Ishikawa (cell line): ENCODE results near the gene ERG.

Source experiments
- CREB1 ChIP-seq: IDR thresholded peaks from 2 replicates; pipeline ENCODE4 v1.6.1; 2012; ENCODE audit warnings: low read depth
- EP300 ChIP-seq: IDR thresholded peaks from 2 replicates; pipeline ENCODE4 v1.6.1; 2012; ENCODE audit warnings: borderline replicate concordance
- RAD21 ChIP-seq: IDR thresholded peaks from 2 replicates; pipeline ENCODE4 v1.6.1; 2012; ENCODE audit warnings: low read depth
- TAF1 ChIP-seq: IDR thresholded peaks from 2 replicates; pipeline ENCODE4 v1.6.1; 2012; ENCODE audit warnings: low read depth, mild to moderate bottlenecking
- TF ChIP-seq, protein P1 (sequence below): IDR thresholded peaks from 2 replicates; pipeline ENCODE4 v1.6.1; 2012; ENCODE audit warnings: low read depth, mild to moderate bottlenecking
- TF ChIP-seq, protein P2 (sequence below): IDR thresholded peaks from 2 replicates; pipeline ENCODE4 v1.6.1; 2012

DNA sequence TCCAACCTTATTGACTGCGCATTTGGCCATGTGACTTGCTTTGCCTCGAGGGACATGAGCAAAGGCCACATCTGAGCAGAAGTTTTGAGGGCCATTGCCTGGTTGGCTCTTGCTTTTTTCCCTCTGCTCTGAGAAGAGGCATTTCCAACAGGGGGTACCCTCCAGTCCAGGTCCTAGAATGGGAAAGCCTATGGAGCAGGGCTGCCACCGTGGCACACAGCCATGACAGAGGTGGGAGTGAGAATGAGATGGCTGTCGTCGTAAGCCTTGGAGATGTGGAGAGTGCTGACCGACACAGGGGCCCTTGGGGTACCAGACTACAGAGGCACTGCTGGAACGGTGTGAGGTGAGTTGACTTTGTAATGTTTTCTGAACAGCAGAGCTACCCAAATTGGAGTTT, 138.4 kb downstream of the ERG start:
- no peak for TF ChIP-seq EP300
- TF ChIP-seq, protein P1, sequence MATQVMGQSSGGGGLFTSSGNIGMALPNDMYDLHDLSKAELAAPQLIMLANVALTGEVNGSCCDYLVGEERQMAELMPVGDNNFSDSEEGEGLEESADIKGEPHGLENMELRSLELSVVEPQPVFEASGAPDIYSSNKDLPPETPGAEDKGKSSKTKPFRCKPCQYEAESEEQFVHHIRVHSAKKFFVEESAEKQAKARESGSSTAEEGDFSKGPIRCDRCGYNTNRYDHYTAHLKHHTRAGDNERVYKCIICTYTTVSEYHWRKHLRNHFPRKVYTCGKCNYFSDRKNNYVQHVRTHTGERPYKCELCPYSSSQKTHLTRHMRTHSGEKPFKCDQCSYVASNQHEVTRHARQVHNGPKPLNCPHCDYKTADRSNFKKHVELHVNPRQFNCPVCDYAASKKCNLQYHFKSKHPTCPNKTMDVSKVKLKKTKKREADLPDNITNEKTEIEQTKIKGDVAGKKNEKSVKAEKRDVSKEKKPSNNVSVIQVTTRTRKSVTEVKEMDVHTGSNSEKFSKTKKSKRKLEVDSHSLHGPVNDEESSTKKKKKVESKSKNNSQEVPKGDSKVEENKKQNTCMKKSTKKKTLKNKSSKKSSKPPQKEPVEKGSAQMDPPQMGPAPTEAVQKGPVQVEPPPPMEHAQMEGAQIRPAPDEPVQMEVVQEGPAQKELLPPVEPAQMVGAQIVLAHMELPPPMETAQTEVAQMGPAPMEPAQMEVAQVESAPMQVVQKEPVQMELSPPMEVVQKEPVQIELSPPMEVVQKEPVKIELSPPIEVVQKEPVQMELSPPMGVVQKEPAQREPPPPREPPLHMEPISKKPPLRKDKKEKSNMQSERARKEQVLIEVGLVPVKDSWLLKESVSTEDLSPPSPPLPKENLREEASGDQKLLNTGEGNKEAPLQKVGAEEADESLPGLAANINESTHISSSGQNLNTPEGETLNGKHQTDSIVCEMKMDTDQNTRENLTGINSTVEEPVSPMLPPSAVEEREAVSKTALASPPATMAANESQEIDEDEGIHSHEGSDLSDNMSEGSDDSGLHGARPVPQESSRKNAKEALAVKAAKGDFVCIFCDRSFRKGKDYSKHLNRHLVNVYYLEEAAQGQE: no peak
- TF ChIP-seq RAD21: no peak
- no peak for TF ChIP-seq TAF1
- TF ChIP-seq, protein P2, sequence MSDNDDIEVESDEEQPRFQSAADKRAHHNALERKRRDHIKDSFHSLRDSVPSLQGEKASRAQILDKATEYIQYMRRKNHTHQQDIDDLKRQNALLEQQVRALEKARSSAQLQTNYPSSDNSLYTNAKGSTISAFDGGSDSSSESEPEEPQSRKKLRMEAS: no peak
- TF ChIP-seq CREB1: no peak
